CD4-positive, alpha-beta T cell (primary cell): ENCODE results near the gene TMEM150A. TPM values are rescaled to one million over a fixed set of nuclear protein-coding genes. Genes with fewer than 3 reads are reported as not detected.

ENCODE experiments used
- ATAC-seq: fragments of 200-7000 bp; cut with Tn5 transposase; one replicate; pipeline ENCODE4 v1.10.0; 2022; ENCODE audit warnings: mild to moderate bottlenecking; ENCODE audit not compliant: poor library complexity
- CTCF ChIA-PET: fragments of 350-600 bp; sonication (Branson Sonifier 250); formaldehyde crosslinking; loops from one replicate; lab custom pipeline; 2021; ENCODE audit warnings: antibody characterized with exemption, inconsistent platforms; lab: Charles Lee
- POLR2A ChIA-PET: fragments of 350-600 bp; sonication (Branson Sonifier 250); formaldehyde crosslinking; loops from one replicate; lab custom pipeline; 2021; ENCODE audit warnings: antibody characterized with exemption, inconsistent platforms; lab: Charles Lee
- DNase-seq, 14 experiments: peaks; one replicate each; pipeline ENCODE4 v3.0.0-alpha.2; 2013 to 2020; ENCODE audit warnings: mixed read lengths in 2 of 14
- H3K27ac ChIP-seq, 2 donors: one replicate each; pipeline versions ENCODE4 v1.5.1 to v1.7.0; 2013; ENCODE audit warnings: low read length in 2 of 2, low read depth in 1 of 2, mild to moderate bottlenecking in 1 of 2
- H3K27me3 ChIP-seq, 2 experiments: 1 replicate in 1 of 2; 2 replicates in 1 of 2; pipeline versions ENCODE4 v1.6.1 to v1.7.0; 2013; ENCODE audit warnings: low read length in 2 of 2, control low read depth in 1 of 2, mild to moderate bottlenecking in 1 of 2, moderate library complexity in 1 of 2; ENCODE audit not compliant: insufficient read depth in 2 of 2, control insufficient read depth in 1 of 2
- H3K36me3 ChIP-seq: one replicate; pipeline ENCODE4 v1.6.1; 2013; ENCODE audit warnings: low read length, control low read depth; ENCODE audit not compliant: insufficient read depth
- H3K4me1 ChIP-seq: one replicate; pipeline ENCODE4 v1.6.1; 2013; ENCODE audit warnings: low read length, control low read depth; ENCODE audit not compliant: insufficient read depth
- H3K4me3 ChIP-seq: one replicate; pipeline ENCODE4 v1.5.1; 2013; ENCODE audit warnings: mild to moderate bottlenecking, low read length, moderate library complexity
- H3K9me3 ChIP-seq, 2 experiments: 1 replicate in 1 of 2; 2 replicates in 1 of 2; pipeline versions ENCODE4 v1.6.1 to v1.7.0; 2013; ENCODE audit warnings: low read length in 2 of 2, mild to moderate bottlenecking in 2 of 2, control low read depth in 1 of 2, moderate library complexity in 1 of 2; ENCODE audit not compliant: control insufficient read depth in 1 of 2, insufficient read depth in 1 of 2
- H3K27ac Mint-ChIP-seq: one replicate; pipeline ENCODE4 v1.8.0; 2020; ENCODE audit warnings: mixed read lengths
- H3K27me3 Mint-ChIP-seq: one replicate; pipeline ENCODE4 v1.8.0; 2021; ENCODE audit warnings: mixed read lengths
- H3K36me3 Mint-ChIP-seq: one replicate; pipeline ENCODE4 v1.8.0; 2021; ENCODE audit warnings: low read depth, mixed read lengths
- H3K4me1 Mint-ChIP-seq: one replicate; pipeline ENCODE4 v1.8.0; 2021; ENCODE audit warnings: low read depth, mixed read lengths
- H3K4me3 Mint-ChIP-seq: one replicate; pipeline ENCODE4 v1.8.0; 2020; ENCODE audit warnings: mild to moderate bottlenecking, mixed read lengths
- H3K9me3 Mint-ChIP-seq: one replicate; pipeline ENCODE4 v1.8.0; 2020; ENCODE audit warnings: mixed read lengths
- intact Hi-C, 2 experiments: fragments of 100-400 bp; cut with DNase I in 1 of 2; cut with micrococcal nuclease in 1 of 2; formaldehyde crosslinking; loops; one replicate each; pipeline versions ENCODE4 v1.15.1 to v1.9.0; 2023 to 2025; cut with DNase I, micrococcal nuclease
- total RNA-seq, 174 experiments: library from RNA in 2 of 174; stranded (reverse) in 2 of 174; gene quantifications; one replicate each; pipeline ENCODE4 v1.2.3 and lab custom pipeline; 2021 to 2026
- TF ChIP-seq, protein P1 (sequence below): fragments of 200-600 bp; IDR thresholded peaks from one replicate; pipeline ENCODE4 v1.8.0; 2022; ENCODE audit warnings: antibody characterized with exemption, mild to moderate bottlenecking

The TMEM150A gene
- total RNA-seq, 2 experiments from 2014 or later: 6.6 to 7.0 TPM

DNA sequence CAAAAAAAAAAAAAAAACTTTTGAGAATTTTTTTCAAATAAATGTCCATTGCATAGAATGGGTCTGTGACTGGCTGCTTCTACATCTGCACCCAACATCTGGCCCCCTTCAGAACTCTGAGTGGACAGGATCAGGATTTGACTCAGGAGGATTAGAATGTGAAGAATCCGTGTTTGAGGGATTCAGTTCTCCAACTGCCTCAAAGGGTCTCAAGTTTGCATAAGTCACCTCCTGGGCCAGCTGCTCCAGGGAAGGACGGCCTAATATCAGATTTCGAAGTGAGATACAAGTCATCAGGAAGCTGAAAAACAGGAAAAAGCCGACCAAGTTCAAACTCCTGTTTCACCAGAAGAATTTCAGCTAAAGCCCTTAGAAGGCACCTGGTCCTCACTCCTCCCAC lies 52.7 kb downstream of the TMEM150A start:
- Mint-ChIP-seq H3K4me3 (no peak overlapping the region), H3K36me3 (peaks cover 79% of the 10 kb centered on the region), H3K27me3 (no peaks in the 10 kb centered on the region), H3K4me1 (peaks cover 7% of the 10 kb centered on the region), H3K27ac (no peak overlapping the region), H3K9me3 (no peaks in the 10 kb centered on the region)
- Histone ChIP-seq H3K27me3 (no peaks in the 10 kb centered on the region), H3K4me3 (no peak overlapping the region), H3K36me3 (peaks cover 60% of the 10 kb centered on the region), H3K27ac (no peak overlapping the region), H3K4me1 (peaks cover 4% of the 10 kb centered on the region), H3K9me3 (no peaks in the 10 kb centered on the region)
- DNase-seq: no peak
- POLR2A ChIA-PET: interaction anchor here (0.7 to 5.0 kb wide), 3 partner anchors 11 to 160 kb away, joined by 3 to 43 read pairs (median 38); partner anchors contain the start of genes MAT2A and SH2D6
- CTCF ChIA-PET: interaction anchor here (3.1 to 4.2 kb wide), 2 partner anchors 9 to 130 kb away, joined by 42 to 44 read pairs; partner anchors contain the start of genes MAT2A and SH2D6
- TF ChIP-seq, protein P1, sequence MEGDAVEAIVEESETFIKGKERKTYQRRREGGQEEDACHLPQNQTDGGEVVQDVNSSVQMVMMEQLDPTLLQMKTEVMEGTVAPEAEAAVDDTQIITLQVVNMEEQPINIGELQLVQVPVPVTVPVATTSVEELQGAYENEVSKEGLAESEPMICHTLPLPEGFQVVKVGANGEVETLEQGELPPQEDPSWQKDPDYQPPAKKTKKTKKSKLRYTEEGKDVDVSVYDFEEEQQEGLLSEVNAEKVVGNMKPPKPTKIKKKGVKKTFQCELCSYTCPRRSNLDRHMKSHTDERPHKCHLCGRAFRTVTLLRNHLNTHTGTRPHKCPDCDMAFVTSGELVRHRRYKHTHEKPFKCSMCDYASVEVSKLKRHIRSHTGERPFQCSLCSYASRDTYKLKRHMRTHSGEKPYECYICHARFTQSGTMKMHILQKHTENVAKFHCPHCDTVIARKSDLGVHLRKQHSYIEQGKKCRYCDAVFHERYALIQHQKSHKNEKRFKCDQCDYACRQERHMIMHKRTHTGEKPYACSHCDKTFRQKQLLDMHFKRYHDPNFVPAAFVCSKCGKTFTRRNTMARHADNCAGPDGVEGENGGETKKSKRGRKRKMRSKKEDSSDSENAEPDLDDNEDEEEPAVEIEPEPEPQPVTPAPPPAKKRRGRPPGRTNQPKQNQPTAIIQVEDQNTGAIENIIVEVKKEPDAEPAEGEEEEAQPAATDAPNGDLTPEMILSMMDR: no peak
- ATAC-seq: no peak
- intact Hi-C loops: loop anchor here (5.0 kb wide), 2 partner anchors 223 to 283 kb away; partner anchors contain the start of gene TGOLN2 (in 1 of the 2)

- Mint-ChIP-seq H3K4me3 (no peak overlapping the region), H3K4me1 (peaks cover 7% of the 10 kb centered on the region), H3K27ac (no peak overlapping the region), H3K36me3 (peaks cover 79% of the 10 kb centered on the region), H3K27me3 (no peaks in the 10 kb centered on the region), H3K9me3 (no peaks in the 10 kb centered on the region)
- H3K9me3 ChIP-seq: no peaks in the 10 kb centered on the region
- ATAC-seq: no peak
- H3K4me3 ChIP-seq: no peak overlapping the region
- H3K27ac ChIP-seq: no peak overlapping the region
- CTCF ChIA-PET: interaction anchor here (0.6 to 4.2 kb wide), 3 partner anchors 8 to 128 kb away, joined by 3 to 42 read pairs (median 4); partner anchors contain the start of gene MAT2A
- H3K36me3 ChIP-seq: peaks cover 60% of the 10 kb centered on the region
- no peaks in the 10 kb centered on the region for H3K27me3 ChIP-seq
- DNase-seq: no peak
- intact Hi-C loops: no loop called here
- POLR2A ChIA-PET: interaction anchor here (0.7 to 5.0 kb wide), 3 partner anchors 10 to 14 kb away, joined by 3 to 38 read pairs (median 4); partner anchors contain the start of gene MAT2A
- TF ChIP-seq, protein P1: no peak
- H3K4me1 ChIP-seq: peaks cover 4% of the 10 kb centered on the region
Observed at GRCh38 chr2:85549095-85549494, 53.4 kb downstream of the TMEM150A start.

GRCh38 chr2:85548608-85548900 lies 53.9 kb downstream of the TMEM150A start:
- no peak overlapping the region for H3K4me3 Mint-ChIP-seq

More at GRCh38 chr2:85548608-85548900, 53.9 kb downstream of the TMEM150A start:
- TF ChIP-seq, protein P1: no peak
- H3K9me3 Mint-ChIP-seq: no peaks in the 10 kb centered on the region
- no peak overlapping the region for H3K27ac Mint-ChIP-seq
- no peaks in the 10 kb centered on the region for H3K27me3 Mint-ChIP-seq
- H3K9me3 ChIP-seq: no peaks in the 10 kb centered on the region
- intact Hi-C loops: no loop called here
- CTCF ChIA-PET: interaction anchor here (0.6 to 4.2 kb wide), 3 partner anchors 7 to 128 kb away, joined by 3 to 42 read pairs (median 4); partner anchors contain the start of gene MAT2A
- H3K4me1 Mint-ChIP-seq: peaks cover 7% of the 10 kb centered on the region
- H3K27me3 ChIP-seq: no peaks in the 10 kb centered on the region
- H3K4me1 ChIP-seq: peaks cover 4% of the 10 kb centered on the region
- no peak overlapping the region for H3K27ac ChIP-seq
- DNase-seq (no peak), ATAC-seq (no peak)
- H3K36me3 Mint-ChIP-seq: peaks cover 79% of the 10 kb centered on the region
- no peak overlapping the region for H3K4me3 ChIP-seq
- POLR2A ChIA-PET: interaction anchor here (0.7 to 5.0 kb wide), 5 partner anchors 10 to 143 kb away, joined by 3 to 38 read pairs (median 4); partner anchors contain the start of genes GGCX and MAT2A
- peaks cover 60% of the 10 kb centered on the region for H3K36me3 ChIP-seq

Other genes starting within 250 kb of the TMEM150A start
- gene RETSAT, start 248.2 kb downstream of the TMEM150A start, total RNA-seq: 10 to 100 TPM; 19.2 to 22.2 TPM
- 10 to 100 TPM; 13.5 to 15.3 TPM for gene ELMOD3, start 247.9 kb downstream of the TMEM150A start, total RNA-seq
- 10 to 100 TPM; 21.7 to 23.3 TPM for gene CAPG, start 192.3 kb downstream of the TMEM150A start, total RNA-seq
- under 1 TPM in 1 of 2 experiments, not detected in 1; 0.30 TPM for gene SH2D6, start 184.0 kb downstream of the TMEM150A start, total RNA-seq
- gene MAT2A, start 63.5 kb downstream of the TMEM150A start, total RNA-seq: 100 to 1,000 TPM; 121 to 122 TPM
- gene GGCX, start 41.2 kb downstream of the TMEM150A start, total RNA-seq: 10 to 100 TPM; 22.9 to 27.6 TPM
- gene VAMP8, start 25.1 kb downstream of the TMEM150A start, total RNA-seq: 10 to 100 TPM; 32.3 to 37.3 TPM
- 10 to 100 TPM; 17.0 to 17.2 TPM for gene VAMP5, start 18.3 kb downstream of the TMEM150A start, total RNA-seq
- gene RNF181, start 7.0 kb downstream of the TMEM150A start, total RNA-seq: 10 to 100 TPM; 41.5 to 43.8 TPM
- gene C2orf68, start 9.4 kb upstream of the TMEM150A start, total RNA-seq: 10 to 100 TPM; 31.0 to 31.2 TPM
- gene USP39, start 13.5 kb upstream of the TMEM150A start, total RNA-seq: 10 to 100 TPM; 48.1 to 51.2 TPM
- gene SFTPB, start 65.5 kb upstream of the TMEM150A start, total RNA-seq: not detected
- gene GNLY, start 91.7 kb upstream of the TMEM150A start, total RNA-seq: 10 to 100 TPM; 45.1 TPM
- not detected for gene ATOH8, start 151.3 kb upstream of the TMEM150A start, total RNA-seq